Stimulated activated CD8-positive, alpha-beta memory T cell treated with anti-CD3 and anti-CD28 coated beads, Interleukin-12 subunit alpha, Interleukin-12 subunit beta, amount 100 ng/mL, for 1 hour (primary cell): ENCODE data around the gene CCDC39.

Experiments
- DNase-seq: peaks from one replicate; pipeline ENCODE4 v3.0.0-alpha.2; 2020; ENCODE audit warnings: low read depth

CCDC39 gene

DNA sequence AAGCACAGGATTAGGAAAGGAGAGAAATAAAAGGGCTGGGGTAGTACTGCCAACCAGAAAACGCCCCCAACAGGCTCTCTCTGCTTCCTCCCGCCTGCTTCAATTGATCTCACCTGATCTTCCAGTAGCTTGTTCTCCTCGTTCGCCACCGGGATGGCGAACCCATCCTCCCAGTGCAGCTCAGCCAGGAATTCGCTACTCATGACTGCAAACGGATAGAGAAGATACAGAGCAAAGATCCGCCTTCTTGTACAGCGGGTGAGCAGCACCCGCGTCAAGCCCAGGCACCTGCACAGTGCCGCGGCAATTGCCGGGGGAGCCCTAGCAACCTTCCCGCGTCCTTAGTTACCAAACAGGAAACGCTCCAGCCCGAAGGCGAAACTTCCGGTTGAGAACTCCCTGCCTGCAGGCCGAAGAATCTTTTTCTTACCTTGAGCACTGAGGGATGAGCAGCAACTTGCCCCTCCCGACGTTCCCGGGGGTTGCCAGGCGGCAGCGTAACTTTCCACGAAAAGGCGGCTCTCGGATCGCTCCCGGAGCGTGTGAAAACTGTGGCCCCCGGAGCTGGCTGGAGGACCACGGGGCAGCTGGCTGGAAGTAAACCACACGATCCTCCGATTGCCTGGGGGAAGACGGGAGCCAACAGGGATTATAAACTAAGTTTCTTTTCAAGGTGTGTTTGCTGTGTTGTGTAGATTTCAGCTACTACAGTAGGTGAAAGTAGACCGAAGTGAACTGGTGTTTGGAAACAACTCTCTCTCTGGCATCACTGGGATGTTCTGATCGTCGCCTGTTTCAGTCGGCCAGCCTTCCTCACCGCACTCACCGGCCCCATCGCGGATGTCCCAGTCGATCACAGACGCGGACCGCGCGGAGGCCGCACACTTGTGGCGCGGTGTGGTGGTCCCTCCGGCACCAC, at the start of gene CCDC39:
Gene CCDC39 (minus strand): TSS at position 312 of the 919 bp plus-strand sequence. CDS start 109 bp downstream, at position 203.
- DNase-seq = peak; percentile 32

DNA sequence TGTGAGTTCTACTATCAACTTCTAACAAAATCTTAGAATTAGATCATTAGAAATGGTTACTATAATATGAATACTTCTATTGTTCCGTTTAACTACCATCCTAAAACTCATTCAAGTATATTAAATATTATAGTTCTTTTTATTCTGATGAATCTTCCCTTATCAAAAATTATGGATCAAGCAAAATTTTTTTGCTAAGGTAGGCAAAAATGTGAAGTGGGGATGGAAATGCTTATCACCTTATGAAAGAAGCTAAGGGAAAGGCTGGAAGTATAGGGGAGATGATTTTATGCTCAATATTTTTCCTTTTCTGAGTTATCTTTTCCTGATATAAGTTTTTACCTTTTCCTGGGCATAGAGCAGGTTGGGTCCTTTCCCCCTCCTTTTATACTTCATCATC, 40.7 kb upstream of the CCDC39 start:
- DNase-seq = no peak

DNA sequence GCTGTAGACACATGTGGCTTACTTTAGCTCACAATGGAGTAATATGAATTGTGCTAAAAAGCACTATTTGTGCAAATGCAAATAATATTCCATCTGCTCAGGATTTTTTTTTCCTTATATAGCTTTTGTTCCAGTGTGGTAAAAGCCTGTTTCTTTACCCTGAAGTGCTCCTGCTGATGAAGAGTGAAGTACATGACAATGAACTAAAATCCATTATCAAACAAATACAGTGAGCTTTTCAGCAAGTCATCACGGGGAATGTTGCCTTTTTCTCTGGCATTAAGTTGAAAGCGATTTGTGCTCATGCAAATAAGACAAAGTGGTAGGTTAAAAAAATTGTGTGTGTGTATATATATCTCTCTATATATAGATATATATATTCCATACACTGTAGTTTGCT, 28.6 kb upstream of the CCDC39 start:
- no peak for DNase-seq

DNA sequence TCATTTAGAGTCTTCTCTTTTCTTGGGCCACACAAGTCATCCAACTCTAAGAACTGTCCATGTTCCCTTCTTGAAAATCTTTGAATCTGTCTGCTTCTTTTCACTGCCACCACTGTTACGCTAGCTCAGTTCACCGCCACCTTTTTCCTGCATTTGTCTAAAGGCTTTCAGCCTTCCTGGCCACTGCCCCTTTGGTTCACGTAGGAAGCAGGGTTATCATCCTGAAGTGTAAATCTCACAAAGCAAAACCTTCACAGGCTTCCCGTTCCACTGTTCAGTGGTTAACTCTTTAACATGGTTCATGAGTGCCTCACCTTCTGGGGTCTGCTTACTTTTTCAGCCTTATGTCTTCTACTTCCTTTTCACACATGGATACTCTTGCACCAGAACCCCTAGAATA, 26.3 kb upstream of the CCDC39 start:
- DNase-seq = no peak

DNA sequence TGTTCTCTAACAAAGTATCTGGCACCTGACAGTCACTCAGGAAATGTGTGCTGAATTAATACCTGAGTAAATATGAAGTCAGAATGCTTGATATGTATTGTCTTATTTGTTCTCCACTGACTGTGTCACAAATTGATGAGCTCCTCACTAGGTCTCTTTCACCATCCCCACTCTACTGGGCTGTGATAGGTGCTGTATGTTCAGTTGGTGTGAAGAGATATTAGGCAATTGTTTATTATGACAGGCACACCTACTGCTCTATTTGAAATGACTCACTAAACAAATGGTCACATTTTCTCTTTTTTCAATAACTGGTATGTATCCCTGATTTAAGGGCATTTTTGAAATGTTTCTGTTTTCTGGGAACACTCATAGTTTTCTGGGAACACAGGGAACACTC, 25.2 kb upstream of the CCDC39 start:
- DNase-seq = no peak

DNA sequence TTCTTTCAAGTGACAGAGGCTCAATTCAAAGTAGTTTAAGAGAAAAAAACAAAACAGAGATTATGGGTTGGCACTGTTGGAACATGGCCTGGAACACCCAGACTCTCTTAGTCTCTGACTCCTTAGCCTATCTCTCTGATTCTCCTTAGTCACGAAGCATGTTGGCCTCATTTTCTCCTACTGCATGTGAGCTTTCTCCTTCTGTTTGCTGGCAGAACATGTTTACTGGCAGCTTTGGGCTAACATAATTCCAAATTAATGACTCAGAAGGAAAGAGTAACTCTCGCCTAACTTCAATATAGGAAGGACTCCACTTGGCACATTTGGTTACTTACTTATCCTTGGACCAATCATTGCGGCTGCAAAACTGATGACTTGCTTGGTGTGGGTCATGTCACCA, 21.7 kb upstream of the CCDC39 start:
- no peak for DNase-seq

DNA sequence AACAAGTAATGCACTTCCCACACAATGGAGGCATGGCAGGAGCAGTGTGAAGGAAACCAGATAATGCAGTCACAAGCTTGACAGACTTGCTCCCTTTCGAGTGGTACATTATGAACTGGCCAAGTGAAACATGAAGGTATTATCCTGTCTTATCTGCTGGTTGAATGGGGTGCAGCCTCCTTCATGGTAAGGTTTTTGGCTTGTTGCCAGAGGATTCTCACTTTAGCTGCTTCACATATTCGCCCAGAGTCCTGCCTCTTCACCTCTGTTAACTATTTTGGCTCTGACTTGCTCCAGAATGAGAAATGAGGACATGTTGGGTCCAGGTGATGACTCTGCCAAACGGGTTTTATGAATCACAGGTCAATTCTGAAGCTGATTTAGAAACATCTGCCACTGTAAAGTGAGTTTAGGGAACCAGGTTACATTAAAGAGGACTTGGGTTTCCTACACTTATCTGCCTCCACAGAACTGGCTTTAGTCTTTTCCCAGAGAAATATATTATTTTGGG, 19.5 kb upstream of the CCDC39 start:
- no peak for DNase-seq

DNA sequence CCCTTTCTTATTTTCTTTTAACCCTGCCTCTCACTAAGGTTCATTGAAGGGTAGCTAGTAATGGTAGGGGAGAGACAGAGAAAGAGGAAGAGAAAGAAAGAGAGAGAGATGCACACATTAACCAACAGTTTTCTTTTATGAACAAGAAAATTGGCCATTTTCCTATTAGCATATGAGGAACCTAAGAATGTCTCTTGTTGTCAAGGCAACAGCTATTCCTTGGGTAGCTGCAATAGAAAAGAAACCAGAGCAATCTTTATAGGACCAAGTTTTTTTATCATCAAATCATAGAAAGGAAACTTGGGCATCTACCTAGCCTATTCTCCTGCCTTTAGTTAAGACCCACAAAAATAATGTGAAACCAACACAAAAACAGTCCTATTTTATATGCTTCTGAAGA, 15.0 kb upstream of the CCDC39 start:
- no peak for DNase-seq

DNA sequence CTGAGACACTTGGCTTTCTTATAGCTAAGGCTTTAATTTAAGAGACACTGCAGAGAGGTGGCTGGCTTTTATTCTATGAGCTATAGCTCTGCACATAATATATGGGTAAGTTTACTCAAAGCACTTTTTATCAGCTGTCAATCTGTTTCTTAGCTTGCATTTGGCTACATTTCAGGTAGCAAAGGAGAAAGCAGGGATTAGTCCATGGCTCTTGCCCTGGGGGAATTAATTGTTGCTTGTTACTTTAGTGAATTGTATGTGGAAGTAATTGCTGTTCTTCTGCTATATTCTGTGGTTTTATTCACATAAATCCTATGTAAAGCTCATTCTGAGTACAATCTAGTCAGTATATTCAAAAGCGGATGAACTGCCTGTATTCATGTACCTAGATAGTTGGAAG, 14.4 kb upstream of the CCDC39 start:
- no peak for DNase-seq

DNA sequence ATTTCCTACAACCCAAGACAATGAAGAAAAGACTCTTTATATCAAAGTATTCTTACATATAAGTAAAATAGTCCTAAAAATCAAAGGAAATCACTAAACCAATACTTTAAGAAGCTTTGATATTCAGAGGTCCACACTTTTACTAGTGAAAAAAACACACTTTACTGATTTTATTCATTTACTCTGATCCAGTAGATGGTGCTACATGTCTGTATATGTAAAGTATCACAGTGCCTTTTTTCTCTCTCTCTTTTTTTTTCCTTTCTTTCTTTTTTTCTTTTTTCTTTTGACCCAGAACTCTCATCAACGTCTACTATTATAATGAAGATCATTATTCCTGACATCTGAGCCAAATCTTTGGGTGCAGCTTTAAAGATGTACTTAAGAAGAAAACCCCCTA, 10.8 kb upstream of the CCDC39 start:
- no peak for DNase-seq

DNA sequence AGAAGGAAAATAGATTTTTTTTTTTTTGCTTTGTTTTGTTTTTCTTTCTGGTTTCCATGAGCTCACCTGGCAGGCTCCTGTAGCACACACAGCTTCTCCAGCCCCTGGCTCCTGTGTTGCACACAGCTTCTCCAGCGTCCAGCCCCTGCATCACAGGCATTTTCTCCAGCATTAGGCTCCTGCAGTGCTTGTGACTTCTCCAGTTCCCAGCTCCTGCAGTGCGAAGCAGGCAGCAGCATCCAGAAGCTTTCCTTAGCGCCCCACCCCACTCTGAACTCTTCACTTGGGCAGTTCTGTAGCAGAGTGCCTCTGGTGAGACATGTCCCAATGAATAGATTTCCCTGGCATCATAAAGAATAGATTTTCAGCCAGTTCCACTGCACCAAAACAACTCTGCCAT, 5.5 kb upstream of the CCDC39 start:
- no peak for DNase-seq

DNA sequence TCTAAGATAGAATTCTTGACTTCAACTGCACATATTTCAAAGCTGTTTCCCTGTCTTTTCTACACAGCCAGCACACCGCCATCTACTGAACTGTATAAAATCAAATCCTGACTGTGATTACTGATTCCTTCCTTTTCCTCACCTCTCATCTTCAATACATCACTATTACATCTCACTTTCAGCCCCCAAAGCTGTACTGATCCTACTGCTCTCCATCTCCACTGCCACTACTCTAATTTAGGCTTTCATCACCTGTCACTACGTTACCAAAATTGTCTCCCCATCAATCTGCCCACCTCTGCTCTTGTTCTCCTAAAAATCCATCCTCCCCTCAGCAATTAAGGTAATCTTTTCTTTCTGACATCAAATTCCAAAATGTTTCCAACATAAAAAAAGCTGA, 4.5 kb upstream of the CCDC39 start:
- DNase-seq = no peak

DNA sequence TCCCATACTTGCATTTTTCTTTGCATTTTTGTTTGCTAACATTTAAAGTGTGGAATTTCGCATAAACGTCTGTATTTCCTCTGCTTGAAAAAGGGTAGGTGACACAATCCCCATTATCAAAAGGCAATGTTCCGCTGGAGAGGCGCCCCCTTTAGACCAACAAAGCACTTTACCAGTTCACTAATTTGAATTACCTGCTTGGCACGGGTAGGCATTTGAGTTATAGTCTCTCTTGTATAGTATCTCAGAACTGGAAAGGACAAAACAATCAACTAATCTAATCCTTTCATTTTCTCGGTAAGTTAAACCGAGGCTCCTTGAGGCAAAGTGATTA, 775 bp upstream of the CCDC39 start:
- DNase-seq = no peak

DNA sequence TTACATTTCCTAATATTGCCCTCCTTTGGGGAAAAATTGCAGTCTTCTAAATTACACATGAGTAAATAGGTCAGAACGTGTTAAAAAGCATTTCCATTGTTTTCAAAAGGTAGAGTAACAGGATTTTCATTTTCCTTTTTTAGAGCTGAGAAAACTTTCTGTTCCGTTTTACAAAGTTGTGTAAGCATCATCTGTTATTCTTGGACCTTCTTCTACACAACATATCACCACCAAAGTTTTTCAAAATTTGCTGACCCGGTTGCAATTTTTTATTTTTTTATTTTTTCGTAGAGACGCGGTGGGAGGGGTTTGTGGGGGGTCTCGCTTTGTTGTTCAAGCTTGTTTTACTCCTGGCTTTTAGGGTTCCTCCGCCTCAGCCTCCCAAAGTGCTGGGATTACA, 1.1 kb downstream of the CCDC39 start:
- DNase-seq = no peak

DNA sequence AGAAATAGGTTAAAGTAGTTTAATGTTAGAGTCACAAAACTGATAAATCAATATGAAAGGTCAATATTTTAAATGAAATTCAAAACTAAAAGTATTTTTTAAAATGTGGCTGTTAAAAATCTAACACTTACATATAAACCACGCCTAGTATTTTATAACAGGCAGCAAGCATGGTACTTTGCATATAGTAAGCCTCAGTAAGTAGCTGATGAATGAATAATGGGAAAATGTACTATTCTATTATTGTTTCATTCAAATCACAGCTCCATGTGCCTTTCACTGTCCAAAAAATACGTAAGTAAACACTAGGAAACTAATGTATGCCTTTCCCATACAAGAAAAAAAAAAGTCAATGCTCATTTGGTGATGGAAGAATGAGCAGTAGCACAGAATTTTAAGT, 17.8 kb downstream of the CCDC39 start:
- DNase-seq = no peak

DNA sequence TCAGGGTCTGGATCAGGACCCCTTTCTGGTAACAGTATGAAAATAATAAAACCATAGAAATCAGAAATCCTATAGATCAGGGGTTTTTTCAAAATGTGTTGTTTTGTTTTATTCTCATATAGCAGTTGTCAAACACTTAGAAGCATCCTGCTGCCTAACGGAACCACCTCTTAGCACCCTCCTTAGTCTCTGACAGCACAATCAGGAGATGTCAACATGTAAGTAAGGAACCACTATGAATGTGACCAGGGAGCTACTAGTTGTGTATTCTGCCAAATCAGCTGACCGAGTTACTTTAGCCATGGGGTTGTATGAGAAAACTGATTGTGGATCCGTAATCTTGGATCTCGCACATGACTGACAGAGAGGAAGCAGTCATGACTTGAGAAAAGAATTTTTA, 22.2 kb downstream of the CCDC39 start:
- DNase-seq = no peak

DNA sequence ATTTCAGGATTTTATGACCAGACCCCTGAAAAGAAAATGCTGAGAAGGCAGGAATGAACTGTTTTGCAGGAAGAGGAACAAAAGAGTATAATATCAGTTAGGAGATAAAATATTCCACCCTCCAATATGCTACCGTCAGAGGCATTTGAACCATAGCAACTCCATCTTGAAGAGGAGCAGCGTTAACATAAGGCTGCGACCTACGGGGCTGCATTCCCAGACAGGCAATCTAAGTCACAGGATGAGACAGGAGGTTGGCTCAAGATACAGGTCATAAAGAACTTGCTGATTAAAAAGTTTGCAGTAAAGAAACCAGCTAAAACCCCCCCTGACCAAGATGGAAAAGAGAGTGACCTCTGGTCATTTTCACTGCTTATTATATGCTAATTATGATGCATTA, 22.9 kb downstream of the CCDC39 start:
- DNase-seq = no peak

DNA sequence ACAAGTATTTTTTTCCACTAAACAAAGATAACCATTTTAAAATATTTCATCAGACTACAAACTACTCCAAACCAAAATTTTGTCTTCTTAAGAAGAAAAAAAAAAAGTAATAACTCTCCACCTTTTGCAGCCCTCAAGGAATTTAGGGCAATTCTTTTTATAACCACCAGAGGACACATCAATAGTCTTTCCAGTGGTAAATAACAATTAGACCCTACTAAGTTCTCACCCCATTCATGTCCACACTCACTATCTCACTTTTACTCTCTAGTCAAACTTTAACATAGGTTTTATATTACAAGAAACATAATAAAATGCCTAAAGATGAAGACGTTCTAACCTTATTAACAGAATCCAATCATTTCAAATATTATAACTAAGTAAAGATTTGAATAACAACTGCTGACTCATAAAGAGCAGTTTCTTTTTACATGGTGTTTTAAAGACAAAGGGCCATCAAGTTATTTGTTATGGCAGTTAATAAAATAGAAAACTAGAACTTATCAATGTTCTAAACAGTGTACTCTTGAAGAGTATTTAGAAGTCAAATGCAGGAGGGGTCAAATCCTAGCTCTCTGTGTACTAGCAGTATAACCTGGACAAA, 33.0 kb downstream of the CCDC39 start:
- DNase-seq = no peak

DNA sequence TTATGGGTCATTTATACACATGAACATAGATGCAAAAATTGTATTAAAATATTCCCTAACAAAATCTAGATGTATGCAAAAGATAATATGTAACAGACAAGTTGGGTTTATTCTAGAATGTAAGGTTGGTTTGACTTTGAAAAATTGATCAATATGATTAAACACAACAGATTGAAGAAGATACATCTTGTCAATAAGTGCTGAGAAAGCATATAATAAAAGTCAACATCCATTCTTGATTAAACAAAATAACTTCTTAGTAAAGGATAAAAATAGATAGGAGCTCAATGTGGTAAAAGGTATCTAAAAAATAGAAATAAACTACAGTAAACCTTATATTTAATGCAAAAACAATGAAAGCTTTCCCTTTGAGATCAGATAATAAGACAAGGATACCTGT, 38.3 kb downstream of the CCDC39 start:
- DNase-seq = no peak

DNA sequence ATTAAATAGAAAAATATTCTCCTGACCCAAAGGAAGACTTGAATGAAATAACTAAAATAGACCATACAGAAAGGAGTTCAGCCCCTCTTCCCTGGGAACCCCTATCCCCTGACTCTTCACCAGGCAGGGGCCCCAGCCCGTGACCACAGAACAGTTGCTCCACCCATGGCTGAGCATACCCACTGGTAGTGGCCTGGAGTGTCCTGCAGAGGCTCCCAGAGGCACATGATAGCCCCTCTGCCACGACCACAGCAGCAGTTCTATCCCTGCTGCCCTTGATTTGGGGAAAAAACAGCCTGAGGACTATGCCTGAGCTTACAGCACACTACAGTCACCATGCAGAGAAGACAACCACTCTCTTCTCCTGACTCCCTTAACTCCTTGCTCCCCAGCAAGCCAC, 45.6 kb downstream of the CCDC39 start:
- DNase-seq = no peak

DNA sequence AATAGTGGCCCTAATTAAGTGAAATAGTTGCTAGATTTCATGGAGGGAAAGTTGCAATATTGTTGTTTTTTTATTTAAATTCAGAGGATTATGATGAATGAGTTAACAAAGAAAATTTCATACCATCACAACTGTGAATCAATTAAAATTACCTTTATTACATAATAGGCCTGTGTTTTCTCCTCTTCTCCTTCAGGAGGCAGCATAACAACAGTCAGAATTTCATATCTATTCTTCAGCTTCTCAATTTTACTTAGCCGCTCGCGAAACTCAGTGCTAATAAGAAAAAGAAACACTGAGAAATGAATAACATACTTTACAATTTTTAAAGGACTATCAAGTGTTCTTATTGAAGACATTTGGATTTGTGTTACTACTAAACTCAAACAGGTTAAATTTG, 48.0 kb downstream of the CCDC39 start:
- DNase-seq = no peak

DNA sequence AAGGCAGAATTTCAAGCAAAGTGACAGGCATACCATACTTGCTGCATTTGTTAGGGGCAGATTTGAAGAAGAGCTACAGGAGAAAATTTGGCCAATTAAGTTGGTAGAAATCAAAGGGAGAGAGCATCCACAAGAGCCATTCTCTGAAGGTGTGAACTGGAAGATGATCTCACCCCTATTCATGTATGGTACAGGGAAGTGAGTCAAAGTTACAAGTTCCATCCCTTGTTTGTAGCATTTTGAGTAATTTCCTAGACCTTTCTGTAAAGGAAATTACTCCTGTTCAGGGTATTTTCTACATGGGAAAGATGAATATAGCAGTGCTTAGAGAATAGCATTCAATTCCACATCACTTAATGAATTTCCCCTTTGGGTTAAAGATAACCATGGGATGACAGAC, 48.9 kb downstream of the CCDC39 start:
- no peak for DNase-seq

DNA sequence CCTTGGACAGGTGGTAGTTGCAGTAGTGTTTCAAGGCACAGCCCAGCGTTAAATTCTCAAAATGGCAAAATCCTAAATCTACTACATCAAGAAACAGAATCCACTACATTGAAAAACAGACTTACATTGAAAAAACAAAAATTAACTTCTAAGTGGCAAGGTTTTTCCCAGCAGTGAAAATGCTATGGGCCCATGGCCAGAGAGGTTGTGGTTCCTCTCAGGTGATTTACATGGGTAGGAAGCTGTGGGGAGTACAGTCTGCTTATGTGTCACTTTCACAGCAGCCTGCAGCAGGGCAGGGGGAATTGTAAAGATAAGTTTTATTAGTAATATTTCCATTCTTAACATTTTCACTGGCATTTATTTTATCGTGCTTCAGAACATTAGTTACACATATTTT, 52.4 kb downstream of the CCDC39 start:
- DNase-seq = no peak

DNA sequence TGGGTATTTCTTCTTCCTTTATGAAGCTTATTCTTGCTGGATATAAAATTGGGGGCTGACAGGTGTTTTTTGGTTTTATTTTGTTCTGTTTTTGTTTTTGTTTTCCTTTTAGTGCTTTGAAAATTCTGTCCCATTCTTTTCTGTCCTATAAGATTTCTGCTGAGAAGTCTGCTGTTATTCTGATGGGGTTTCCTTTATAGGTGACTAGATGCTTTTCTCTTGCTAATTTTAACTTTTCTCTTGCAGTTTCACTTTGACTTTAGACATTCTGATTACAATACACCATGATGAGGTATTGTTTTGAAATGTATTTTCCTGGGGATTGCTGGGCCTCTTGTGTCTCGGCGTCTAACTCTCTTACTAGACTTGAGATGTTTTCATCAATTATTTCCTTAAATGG, 54.6 kb downstream of the CCDC39 start:
- DNase-seq = no peak
